Lung (tissue), 12 donors: ENCODE results near the gene WDR43. TPM values are rescaled to one million over a fixed set of nuclear protein-coding genes. Genes with fewer than 3 reads are reported as not detected.

Source experiments
- ATAC-seq: fragments of 200-7000 bp; cut with Tn5 transposase; one replicate; pipeline ENCODE4 v1.9.1; 2020; ENCODE audit warnings: moderate number of reproducible peaks; ENCODE audit not compliant: insufficient read depth, low FRiP score
- DNase-seq, 3 donors: peaks; one replicate each; pipeline ENCODE4 v3.0.0-alpha.2; 2013 to 2017
- H3K27ac ChIP-seq, 2 donors: one replicate each; pipeline ENCODE4 v1.5.1; 2013; ENCODE audit warnings: mild to moderate bottlenecking in 2 of 2, moderate library complexity in 2 of 2, control low read depth in 1 of 2, inconsistent platforms in 1 of 2, low read depth in 1 of 2, low read length in 1 of 2
- H3K27me3 ChIP-seq, 3 donors: one replicate each; pipeline ENCODE4 v1.5.1; 2013; ENCODE audit warnings: low read length in 2 of 3; ENCODE audit not compliant: control insufficient read depth in 3 of 3, insufficient read depth in 3 of 3
- H3K36me3 ChIP-seq, 4 donors: one replicate each; pipeline ENCODE4 v1.5.1; 2013; ENCODE audit warnings: low read length in 4 of 4, mild to moderate bottlenecking in 1 of 4, moderate library complexity in 1 of 4; ENCODE audit not compliant: control insufficient read depth in 4 of 4, insufficient read depth in 4 of 4
- H3K4me1 ChIP-seq, 5 donors: one replicate each; pipeline ENCODE4 v1.5.1; 2013; ENCODE audit warnings: low read length in 5 of 5, mild to moderate bottlenecking in 2 of 5, moderate library complexity in 1 of 5; ENCODE audit not compliant: control insufficient read depth in 5 of 5, insufficient read depth in 5 of 5
- H3K4me3 ChIP-seq: one replicate; pipeline ENCODE4 v1.5.1; 2013; ENCODE audit warnings: mild to moderate bottlenecking, control low read depth, moderate library complexity
- H3K9ac ChIP-seq, 2 donors: one replicate each; pipeline ENCODE4 v1.5.1; 2013; ENCODE audit warnings: low read length in 2 of 2, control low read depth in 1 of 2; ENCODE audit not compliant: insufficient read depth in 1 of 2
- H3K9me3 ChIP-seq, 4 donors: one replicate each; pipeline ENCODE4 v1.5.1; 2013; ENCODE audit warnings: low read length in 3 of 4, mild to moderate bottlenecking in 1 of 4, moderate library complexity in 1 of 4; ENCODE audit not compliant: control insufficient read depth in 4 of 4, insufficient read depth in 3 of 4
- CTCF ChIP-seq: IDR thresholded peaks from 2 replicates; pipeline ENCODE4 v1.5.1; 2012; ENCODE audit warnings: mild to moderate bottlenecking; ENCODE audit errors: control extremely low read depth, extremely low read depth
- WGBS, 2 donors: extraction: QIAGEN DNeasy Blood & Tissue Kit; methylation state at CpG; one replicate each; pipeline ENCODE4 v1.1.7; 2013; 5-methylcytosine and 5-hydroxymethylcytosine counted together
- polyA plus RNA-seq, 2 donors: library from polyadenylated mRNA; stranded (reverse); fragments of 200-250 nt; gene quantifications; one replicate each; pipeline ENCODE4 v1.2.1, GENCODE V29; 2013
- total RNA-seq, 2 donors: library from RNA; depleted of rRNA in 1 of 2; stranded (reverse); fragments of >200 nt in 1 of 2; gene quantifications; one replicate each; pipeline ENCODE4 v1.2.1, GENCODE V29; 2014 to 2021
- donor health status: control.
- donor health status: control.
- donor health status: Bipolar disorder and iron deficiency.
- donor health status: healthy.
- donor health status: DM: yes; HTN: yes; CAD: no.

WDR43 gene
- total and polyA plus RNA-seq, 4 donors, result 8.2 to 40.2 (median 28.1) TPM

GRCh38 chr2:28982381-28982950 lies 88.0 kb downstream of the WDR43 start:
- ATAC-seq, result no peak
- no peak overlapping the region for H3K9ac ChIP-seq
- no peaks in the 10 kb centered on the region for H3K9me3 ChIP-seq
- WGBS, 2 donors, result 79 to 88% methylated on average over 8 of the region's 8 CpGs
- H3K4me3 ChIP-seq, result no peak overlapping the region
- no peak overlapping the region for H3K27ac ChIP-seq
- H3K27me3 ChIP-seq, result no peaks in the 10 kb centered on the region
- no peak for TF ChIP-seq CTCF
- no peak for DNase-seq
- H3K4me1 ChIP-seq, result peaks cover 0 to 10% (median 0%) of the 10 kb centered on the region in 5 donors
- H3K36me3 ChIP-seq, result no peaks in the 10 kb centered on the region

- Histone ChIP-seq H3K9ac (no peak overlapping the region), H3K36me3 (no peaks in the 10 kb centered on the region), H3K4me1 (peaks cover 0 to 13% (median 3%) of the 10 kb centered on the region in 5 donors), H3K9me3 (peaks cover 0 to 2% (median 0%) of the 10 kb centered on the region in 4 donors), H3K27me3 (no peaks in the 10 kb centered on the region), H3K27ac (no peak overlapping the region), H3K4me3 (no peak overlapping the region)
- ATAC-seq (no peak), DNase-seq (no peak)
- WGBS, 2 donors, result 24% methylated on average over 4 of the region's 4 CpGs
- TF ChIP-seq CTCF, result no peak
These were observed 92.0 kb downstream of the WDR43 start for GRCh38 chr2:28986429-28986828.

GRCh38 chr2:28989973-28990372 lies 95.5 kb downstream of the WDR43 start:
- peaks cover 0 to 14% (median 3%) of the 10 kb centered on the region in 5 donors for H3K4me1 ChIP-seq
- no peak overlapping the region for H3K4me3 ChIP-seq
- H3K27ac ChIP-seq, result no peak overlapping the region
- peaks cover 0 to 2% (median 0%) of the 10 kb centered on the region in 4 donors for H3K9me3 ChIP-seq
- no peak for ATAC-seq
- DNase-seq, result no peak
- no peaks in the 10 kb centered on the region for H3K36me3 ChIP-seq
- TF ChIP-seq CTCF, result no peak
- 74 to 75% methylated on average over 5 of the region's 5 CpGs for WGBS, 2 donors
- H3K9ac ChIP-seq, result no peak overlapping the region
- no peaks in the 10 kb centered on the region for H3K27me3 ChIP-seq

GRCh38 chr2:28990445-28990844 lies 96.0 kb downstream of the WDR43 start:
- H3K4me3 ChIP-seq, result no peak overlapping the region
- H3K27ac ChIP-seq, result no peak overlapping the region
- no peak overlapping the region for H3K9ac ChIP-seq
- ATAC-seq, result no peak
- no peaks in the 10 kb centered on the region for H3K27me3 ChIP-seq
- DNase-seq, result no peak
- H3K36me3 ChIP-seq, result no peaks in the 10 kb centered on the region
- peaks cover 0 to 14% (median 3%) of the 10 kb centered on the region in 5 donors for H3K4me1 ChIP-seq
- TF ChIP-seq CTCF, result no peak
- WGBS, 2 donors, result 75 to 87% methylated on average over 16 of the region's 16 CpGs
- peaks cover 0 to 2% (median 0%) of the 10 kb centered on the region in 4 donors for H3K9me3 ChIP-seq
